GF-D8 (cell line): ENCODE data around the gene INS.
"Not testable (repeated sequence)": the region's sequence is repeated elsewhere in the genome, so short reads cannot be mapped to it uniquely, and the experiment has no call there.

Source experiments
- DNase-seq: peaks from one replicate; lab custom pipeline; 2025; lab: John Stamatoyannopoulos, UW

INS gene

GRCh38 chr11:2132874-2133240, 28.2 kb downstream of the INS start:
- no peak for DNase-seq

- DNase-seq = no peak
These were observed 28.8 kb downstream of the INS start for GRCh38 chr11:2132246-2132645.

GRCh38 chr11:2131371-2132236, 29.4 kb downstream of the INS start:
- no peak for DNase-seq

GRCh38 chr11:2130881-2131352, 30.1 kb downstream of the INS start:
- no peak for DNase-seq

GRCh38 chr11:2129699-2130366, 31.2 kb downstream of the INS start:
- DNase-seq = no peak

GRCh38 chr11:2129308-2129698, 31.7 kb downstream of the INS start:
- DNase-seq = no peak

- no peak for DNase-seq
These were observed 32.3 kb downstream of the INS start for GRCh38 chr11:2128511-2129307.

GRCh38 chr11:2128130-2128510, 32.9 kb downstream of the INS start:
- no peak for DNase-seq

GRCh38 chr11:2127482-2128129, 33.4 kb downstream of the INS start:
- no peak for DNase-seq

- DNase-seq = no peak
These were observed 34.4 kb downstream of the INS start for GRCh38 chr11:2126520-2127085.

GRCh38 chr11:2124736-2125484, 36.1 kb downstream of the INS start:
- DNase-seq = not testable (repeated sequence)

GRCh38 chr11:2123628-2123960, 37.4 kb downstream of the INS start:
- DNase-seq = no peak

- no peak for DNase-seq
These were observed 37.9 kb downstream of the INS start for GRCh38 chr11:2122907-2123627.

GRCh38 chr11:2122222-2122906, 38.6 kb downstream of the INS start:
- no peak for DNase-seq

GRCh38 chr11:2121227-2122130, 39.5 kb downstream of the INS start:
- DNase-seq = no peak

GRCh38 chr11:2120359-2121100, 40.5 kb downstream of the INS start:
- no peak for DNase-seq

- no peak for DNase-seq
These were observed 42.3 kb downstream of the INS start for GRCh38 chr11:2118677-2119076.

GRCh38 chr11:2116680-2117079, 44.3 kb downstream of the INS start:
- DNase-seq = no peak
